ENCODE results near the gene ABHD14A. TPM values are rescaled to one million over a fixed set of nuclear protein-coding genes. Genes with fewer than 3 reads are reported as not detected.
A peak's percentile ranks its signal among the peaks of the same experiment; 100 is the strongest.

Gene ABHD14A
- total RNA-seq, 1 donor, result 18.8 TPM

- no peak for DNase-seq (ENCODE audit: insufficient read length, low spot score, missing footprints)
- Histone ChIP-seq H3K9me3 (ENCODE audit: low read depth, low read length) (no peaks in the 10 kb centered on the region), H3K27me3 (ENCODE audit: insufficient read depth, low read length) (peaks cover 5% of the 10 kb centered on the region), H3K27ac (ENCODE audit: low read depth, low read length) (peak overlapping the region; percentile 95), H2AFZ (ENCODE audit: low read length) (no peak overlapping the region), H4K20me1 (ENCODE audit: insufficient read depth, low read length) (peaks cover 17% of the 10 kb centered on the region), H3K79me2 (ENCODE audit: insufficient read depth, low read length) (peaks cover 29% of the 10 kb centered on the region), H3K4me1 (ENCODE audit: insufficient read depth, low read length) (peaks cover 16% of the 10 kb centered on the region), H3K36me3 (ENCODE audit: insufficient read depth, low read length) (peaks cover 32% of the 10 kb centered on the region), H3K4me2 (ENCODE audit: insufficient read depth, low read length) (peak overlapping the region; percentile 99), H3K4me3 (ENCODE audit: insufficient read depth, low read length) (peak overlapping the region; percentile 100)
- no peak for TF ChIP-seq CTCF (IDR thresholded peaks at IDR 0.05; ENCODE audit: extremely low read depth, low read depth, low read length)
Measured at GRCh38 chr3:51994530-51994929, 19.7 kb downstream of the ABHD14A start.

DNA sequence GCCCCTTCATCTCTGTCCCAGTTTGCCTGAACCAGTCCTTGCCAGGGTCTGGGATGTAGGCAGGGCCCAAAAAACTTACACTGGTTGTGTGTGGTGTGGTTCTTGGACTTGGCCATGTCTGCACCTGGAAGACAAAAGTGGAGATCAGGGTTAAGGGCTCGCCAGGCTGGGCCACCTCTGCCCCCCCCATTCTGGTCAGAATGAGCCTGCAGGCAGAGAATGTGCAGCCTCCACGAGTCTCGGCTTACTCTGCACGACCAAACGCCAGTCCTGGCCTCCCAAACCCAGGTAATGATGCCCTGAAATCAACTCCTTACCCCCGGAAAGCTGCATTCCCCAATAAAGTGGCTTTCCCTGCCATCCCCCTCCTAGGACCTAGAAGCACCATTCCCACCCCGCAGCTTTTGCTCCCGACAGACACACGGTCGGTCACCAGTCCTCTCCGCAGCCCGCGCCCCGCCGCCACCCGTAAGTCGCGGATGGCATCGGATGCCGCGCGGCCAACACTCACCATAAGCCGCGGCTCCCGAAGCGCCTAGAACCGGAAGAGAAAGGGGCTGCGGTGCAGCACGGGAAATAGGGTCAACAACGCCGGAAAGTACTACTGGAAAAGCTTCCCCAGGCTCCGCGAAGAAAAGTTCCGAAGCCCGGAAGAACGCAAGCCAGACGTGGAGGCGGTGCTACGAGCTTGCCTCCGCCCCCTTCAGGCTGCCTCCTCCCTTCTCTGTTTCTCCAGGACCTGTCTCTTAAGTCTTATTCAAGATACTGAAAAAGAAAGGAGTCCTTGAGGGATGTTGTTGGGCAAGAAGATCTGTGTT lies 20.7 kb downstream of the ABHD14A start, which contains the start of gene RPL29:
RPL29 (minus strand) TSS at position 550 of the 818 bp plus-strand sequence; CDS start at position 116, 434 bp downstream.
- Histone ChIP-seq H3K4me3 (ENCODE audit: insufficient read depth, low read length) (peak within 1 kb of the TSS; percentile 100), H3K79me2 (ENCODE audit: insufficient read depth, low read length) (peaks cover 29% of the 10 kb centered on the region), H3K27me3 (ENCODE audit: insufficient read depth, low read length) (peaks cover 5% of the 10 kb centered on the region), H3K27ac (ENCODE audit: low read depth, low read length) (peak within 1 kb of the TSS; percentile 95), H3K4me1 (ENCODE audit: insufficient read depth, low read length) (peaks cover 16% of the 10 kb centered on the region), H2AFZ (ENCODE audit: low read length) (peak within 1 kb of the TSS; percentile 78), H3K36me3 (ENCODE audit: insufficient read depth, low read length) (peaks cover 32% of the 10 kb centered on the region), H3K4me2 (ENCODE audit: insufficient read depth, low read length) (peak within 1 kb of the TSS; percentile 99), H4K20me1 (ENCODE audit: insufficient read depth, low read length) (peaks cover 15% of the 10 kb centered on the region), H3K9me3 (ENCODE audit: low read depth, low read length) (no peaks in the 10 kb centered on the region)
- no peak for TF ChIP-seq CTCF (IDR thresholded peaks at IDR 0.05; ENCODE audit: extremely low read depth, low read depth, low read length)
- DNase-seq (ENCODE audit: insufficient read length, low spot score, missing footprints), result peak; percentile 98

- TF ChIP-seq CTCF (IDR thresholded peaks at IDR 0.05; ENCODE audit: extremely low read depth, low read depth, low read length), result no peak
- Histone ChIP-seq H3K36me3 (ENCODE audit: insufficient read depth, low read length) (peaks cover 23% of the 10 kb centered on the region), H3K4me3 (ENCODE audit: insufficient read depth, low read length) (no peak overlapping the region)
Measured at GRCh38 chr3:51997172-51997571, 22.3 kb downstream of the ABHD14A start.

GRCh38 chr3:51997935-51998596 lies 23.2 kb downstream of the ABHD14A start:
- H3K4me2 ChIP-seq (ENCODE audit: insufficient read depth, low read length), result no peak overlapping the region
- DNase-seq (ENCODE audit: insufficient read length, low spot score, missing footprints), result peak; percentile 49
- no peak overlapping the region for H3K27ac ChIP-seq (ENCODE audit: low read depth, low read length)
- H4K20me1 ChIP-seq (ENCODE audit: insufficient read depth, low read length), result peaks cover 13% of the 10 kb centered on the region
- peaks cover 12% of the 10 kb centered on the region for H3K4me1 ChIP-seq (ENCODE audit: insufficient read depth, low read length)
- peaks cover 19% of the 10 kb centered on the region for H3K79me2 ChIP-seq (ENCODE audit: insufficient read depth, low read length)
- no peak overlapping the region for H2AFZ ChIP-seq (ENCODE audit: low read length)
- H3K9me3 ChIP-seq (ENCODE audit: low read depth, low read length), result no peaks in the 10 kb centered on the region
- no peak overlapping the region for H3K4me3 ChIP-seq (ENCODE audit: insufficient read depth, low read length)
- TF ChIP-seq CTCF (IDR thresholded peaks at IDR 0.05; ENCODE audit: extremely low read depth, low read depth, low read length), result no peak
- peaks cover 5% of the 10 kb centered on the region for H3K27me3 ChIP-seq (ENCODE audit: insufficient read depth, low read length)
- H3K36me3 ChIP-seq (ENCODE audit: insufficient read depth, low read length), result peaks cover 14% of the 10 kb centered on the region

More at GRCh38 chr3:51997172-51997571, 22.3 kb downstream of the ABHD14A start:
- no peak overlapping the region for H3K27ac ChIP-seq (ENCODE audit: low read depth, low read length)
- no peak overlapping the region for H3K4me2 ChIP-seq (ENCODE audit: insufficient read depth, low read length)
- no peak for DNase-seq (ENCODE audit: insufficient read length, low spot score, missing footprints)
- peaks cover 15% of the 10 kb centered on the region for H4K20me1 ChIP-seq (ENCODE audit: insufficient read depth, low read length)
- H3K9me3 ChIP-seq (ENCODE audit: low read depth, low read length), result no peaks in the 10 kb centered on the region
- H3K79me2 ChIP-seq (ENCODE audit: insufficient read depth, low read length), result peaks cover 26% of the 10 kb centered on the region
- H3K4me1 ChIP-seq (ENCODE audit: insufficient read depth, low read length), result peaks cover 16% of the 10 kb centered on the region
- H2AFZ ChIP-seq (ENCODE audit: low read length), result no peak overlapping the region
- H3K27me3 ChIP-seq (ENCODE audit: insufficient read depth, low read length), result peaks cover 5% of the 10 kb centered on the region
